ENCODE measurements around the gene GALNTL6.

GRCh38 chr4:172653676-172654075, 840.5 kb downstream of the GALNTL6 start:
- TF ChIP-seq CBX8 (IDR thresholded peaks at IDR 0.05; ENCODE audit: borderline replicate concordance, extremely low read depth, low read depth, low read length, poor library complexity, severe bottlenecking) (no peak), ZNF79 (CRISPR knock-in tag; IDR thresholded peaks at IDR 0.05; ENCODE audit: low read depth) (no peak), MYC (IDR thresholded peaks at IDR 0.05; ENCODE audit: low read depth, low read length) (no peak), MYC (CRISPR knock-in tag; IDR thresholded peaks at IDR 0.05; ENCODE audit: borderline replicate concordance, low read depth) (no peak), MAX (CRISPR knock-in tag; IDR thresholded peaks at IDR 0.05) (no peak), POLR2A (conservative IDR thresholded peaks at IDR 0.05) (no peak), SIN3A (IDR thresholded peaks at IDR 0.05; ENCODE audit: borderline replicate concordance in 2 of 2, control insufficient read depth in 1 of 2, low read depth in 2 of 2, low read length in 2 of 2) (no peak), KLF13 (tag; IDR thresholded peaks at IDR 0.05; ENCODE audit: borderline replicate concordance, low read depth) (no peak), KLF1 (tag; IDR thresholded peaks at IDR 0.05) (no peak), IRF2 (CRISPR knock-in tag; IDR thresholded peaks at IDR 0.05) (no peak), SMARCA5 (IDR thresholded peaks at IDR 0.05) (no peak)

Data from K562 (cell line).